GM11168 (cell line): ENCODE measurements around the gene ACAA1.

Experiments used
- in situ Hi-C: fragments of 300-500 bp; cut with MboI; formaldehyde crosslinking; loops from one replicate; pipeline ENCODE4 v1.12.0; 2022; ENCODE audit warnings: low sequenced_read_pairs; ENCODE audit not compliant: unreplicated experiment

ACAA1 gene

GRCh38 chr3:38137615-38138348, 855 bp upstream of the ACAA1 start:
- in situ Hi-C loops = loop anchor here (25.0 kb wide), 1 partner anchor 350 kb away; the partner anchor contains the start of gene EXOG

GRCh38 chr3:38136393-38136776, 542 bp downstream of the ACAA1 start:
- in situ Hi-C loops = loop anchor here (25.0 kb wide), 1 partner anchor 351 kb away; the partner anchor contains the start of gene EXOG

GRCh38 chr3:38135621-38136277, 1.2 kb downstream of the ACAA1 start:
- in situ Hi-C loops = loop anchor here (25.0 kb wide), 1 partner anchor 352 kb away; the partner anchor contains the start of gene EXOG

GRCh38 chr3:38134517-38135143, 2.3 kb downstream of the ACAA1 start:
- in situ Hi-C loops = loop anchor here (25.0 kb wide), 1 partner anchor 353 kb away; the partner anchor contains the start of gene EXOG

- in situ Hi-C loops = loop anchor here (25.0 kb wide), 1 partner anchor 354 kb away; the partner anchor contains the start of gene EXOG
These were observed 3.1 kb downstream of the ACAA1 start for GRCh38 chr3:38133557-38134405.

GRCh38 chr3:38133209-38133556, 3.7 kb downstream of the ACAA1 start:
- in situ Hi-C loops = loop anchor here (25.0 kb wide), 1 partner anchor 354 kb away; the partner anchor contains the start of gene EXOG

GRCh38 chr3:38131621-38132369, 5.1 kb downstream of the ACAA1 start:
- in situ Hi-C loops = loop anchor here (25.0 kb wide), 1 partner anchor 356 kb away; the partner anchor contains the start of gene EXOG

GRCh38 chr3:38130631-38131065, 6.3 kb downstream of the ACAA1 start:
- in situ Hi-C loops = loop anchor here (25.0 kb wide), 1 partner anchor 357 kb away; the partner anchor contains the start of gene EXOG

GRCh38 chr3:38129058-38129457, 7.9 kb downstream of the ACAA1 start:
- in situ Hi-C loops = loop anchor here (25.0 kb wide), 1 partner anchor 358 kb away; the partner anchor contains the start of gene EXOG

GRCh38 chr3:38128303-38128655, 8.6 kb downstream of the ACAA1 start:
- in situ Hi-C loops = loop anchor here (25.0 kb wide), 1 partner anchor 359 kb away; the partner anchor contains the start of gene EXOG

- in situ Hi-C loops = loop anchor here (25.0 kb wide), 1 partner anchor 360 kb away; the partner anchor contains the start of gene EXOG
These were observed 9.2 kb downstream of the ACAA1 start for GRCh38 chr3:38127611-38128302.

- in situ Hi-C loops = loop anchor here (25.0 kb wide), 1 partner anchor 361 kb away; the partner anchor contains the start of gene EXOG
These were observed 10.6 kb downstream of the ACAA1 start for GRCh38 chr3:38126121-38126892.

GRCh38 chr3:38125305-38126120, 11.4 kb downstream of the ACAA1 start:
- in situ Hi-C loops = loop anchor here (25.0 kb wide), 1 partner anchor 362 kb away; the partner anchor contains the start of gene EXOG

GRCh38 chr3:38124324-38125122, 12.4 kb downstream of the ACAA1 start:
- in situ Hi-C loops = loop anchor here (25.0 kb wide), 1 partner anchor 363 kb away; the partner anchor contains the start of gene EXOG

GRCh38 chr3:38122712-38123290, 14.1 kb downstream of the ACAA1 start:
- in situ Hi-C loops = no loop called here
